Measurements from ENCODE around the gene TEK.

GRCh38 chr9:27059907-27060306 lies 49.1 kb upstream of the TEK start:
- no peak for TF ChIP-seq CTCF (IDR thresholded peaks at IDR 0.05; ENCODE audit: poor library complexity)
- no peak for TF ChIP-seq EZH2phosphoT487 (IDR thresholded peaks at IDR 0.05; ENCODE audit: low read depth, severe bottlenecking, unreplicated experiment)
- TF ChIP-seq EZH2 (IDR thresholded peaks at IDR 0.05; ENCODE audit: borderline replicate concordance), result no peak
